Lung (tissue), 12 donors: Measurements from ENCODE around the gene PWWP2B. TPM values are rescaled to one million over a fixed set of nuclear protein-coding genes. Genes with fewer than 3 reads are reported as not detected.

ENCODE experiments used
- ATAC-seq: fragments of 200-7000 bp; cut with Tn5 transposase; one replicate; pipeline ENCODE4 v1.9.1; 2020; ENCODE audit warnings: moderate number of reproducible peaks; ENCODE audit not compliant: insufficient read depth, low FRiP score
- DNase-seq, 3 donors: peaks; one replicate each; pipeline ENCODE4 v3.0.0-alpha.2; 2013 to 2017
- H3K27ac ChIP-seq, 2 donors: one replicate each; pipeline ENCODE4 v1.5.1; 2013; ENCODE audit warnings: mild to moderate bottlenecking in 2 of 2, moderate library complexity in 2 of 2, control low read depth in 1 of 2, inconsistent platforms in 1 of 2, low read depth in 1 of 2, low read length in 1 of 2
- H3K27me3 ChIP-seq, 3 donors: one replicate each; pipeline ENCODE4 v1.5.1; 2013; ENCODE audit warnings: low read length in 2 of 3; ENCODE audit not compliant: control insufficient read depth in 3 of 3, insufficient read depth in 3 of 3
- H3K36me3 ChIP-seq, 4 donors: one replicate each; pipeline ENCODE4 v1.5.1; 2013; ENCODE audit warnings: low read length in 4 of 4, mild to moderate bottlenecking in 1 of 4, moderate library complexity in 1 of 4; ENCODE audit not compliant: control insufficient read depth in 4 of 4, insufficient read depth in 4 of 4
- H3K4me1 ChIP-seq, 5 donors: one replicate each; pipeline ENCODE4 v1.5.1; 2013; ENCODE audit warnings: low read length in 5 of 5, mild to moderate bottlenecking in 2 of 5, moderate library complexity in 1 of 5; ENCODE audit not compliant: control insufficient read depth in 5 of 5, insufficient read depth in 5 of 5
- H3K4me3 ChIP-seq: one replicate; pipeline ENCODE4 v1.5.1; 2013; ENCODE audit warnings: mild to moderate bottlenecking, control low read depth, moderate library complexity
- H3K9ac ChIP-seq, 2 donors: one replicate each; pipeline ENCODE4 v1.5.1; 2013; ENCODE audit warnings: low read length in 2 of 2, control low read depth in 1 of 2; ENCODE audit not compliant: insufficient read depth in 1 of 2
- H3K9me3 ChIP-seq, 4 donors: one replicate each; pipeline ENCODE4 v1.5.1; 2013; ENCODE audit warnings: low read length in 3 of 4, mild to moderate bottlenecking in 1 of 4, moderate library complexity in 1 of 4; ENCODE audit not compliant: control insufficient read depth in 4 of 4, insufficient read depth in 3 of 4
- WGBS, 2 donors: extraction: QIAGEN DNeasy Blood & Tissue Kit; methylation state at CpG; one replicate each; pipeline ENCODE4 v1.1.7; 2013; 5-methylcytosine and 5-hydroxymethylcytosine counted together
- polyA plus RNA-seq, 2 donors: library from polyadenylated mRNA; stranded (reverse); fragments of 200-250 nt; gene quantifications; one replicate each; pipeline ENCODE4 v1.2.1, GENCODE V29; 2013
- total RNA-seq, 2 donors: library from RNA; depleted of rRNA in 1 of 2; stranded (reverse); fragments of >200 nt in 1 of 2; gene quantifications; one replicate each; pipeline ENCODE4 v1.2.1, GENCODE V29; 2014 to 2021
- TF ChIP-seq, protein P1 (sequence below): IDR thresholded peaks from 2 replicates; pipeline ENCODE4 v1.5.1; 2012; ENCODE audit warnings: mild to moderate bottlenecking; ENCODE audit errors: control extremely low read depth, extremely low read depth
- donor health status: control.
- donor health status: control.
- donor health status: Bipolar disorder and iron deficiency.
- donor health status: healthy.
- donor health status: DM: yes; HTN: yes; CAD: no.

PWWP2B gene
- total and polyA plus RNA-seq, 4 donors: 20.1 to 33.4 (median 21.1) TPM

DNA sequence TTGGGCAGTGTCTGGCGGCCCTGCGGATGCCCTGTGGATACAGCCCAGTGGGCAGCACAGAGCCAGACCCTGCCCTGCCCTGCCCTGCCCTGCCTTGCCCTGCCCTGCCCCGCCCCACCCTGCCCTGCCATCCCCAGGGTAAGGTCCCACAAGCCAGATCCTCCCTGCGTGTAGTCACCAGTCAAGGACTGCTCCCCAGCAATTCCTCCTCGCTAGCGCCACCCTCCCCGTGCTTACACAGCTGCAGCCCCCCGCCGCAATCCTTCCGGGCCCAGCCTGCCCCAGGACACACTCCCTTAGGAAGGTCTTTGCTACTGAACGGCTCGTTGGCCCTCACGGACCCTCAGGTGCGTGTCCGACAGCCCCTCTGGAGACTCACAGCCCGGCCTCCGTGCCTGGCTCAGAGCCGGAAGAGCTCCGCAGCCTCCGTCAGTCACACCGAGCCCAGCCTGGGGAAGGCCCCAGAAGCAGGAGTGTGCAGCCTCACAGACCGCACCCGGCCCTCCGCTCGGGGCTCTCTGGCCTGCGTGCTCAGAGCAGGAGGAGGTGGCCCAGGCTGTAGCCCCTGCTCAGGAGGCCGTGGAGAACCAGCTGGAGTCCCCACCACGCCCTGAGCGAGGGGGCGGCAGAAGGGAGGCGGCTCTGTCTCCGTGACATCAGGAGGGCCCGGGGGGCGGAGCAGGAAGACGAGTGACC is 68.3 kb downstream of the PWWP2B start:
- Histone ChIP-seq H3K27me3 (no peaks in the 10 kb centered on the region), H3K27ac (peak overlapping the region; percentile 55 to 83), H3K9me3 (no peaks in the 10 kb centered on the region), H3K4me1 (peaks cover 0 to 36% (median 18%) of the 10 kb centered on the region in 5 donors), H3K36me3 (no peaks in the 10 kb centered on the region), H3K9ac (no peak overlapping the region), H3K4me3 (no peak overlapping the region)
- ATAC-seq (no peak), DNase-seq (no peak)
- 91 to 94% methylated on average over 35 of the region's 35 CpGs for WGBS, 2 donors
- TF ChIP-seq, protein P1, sequence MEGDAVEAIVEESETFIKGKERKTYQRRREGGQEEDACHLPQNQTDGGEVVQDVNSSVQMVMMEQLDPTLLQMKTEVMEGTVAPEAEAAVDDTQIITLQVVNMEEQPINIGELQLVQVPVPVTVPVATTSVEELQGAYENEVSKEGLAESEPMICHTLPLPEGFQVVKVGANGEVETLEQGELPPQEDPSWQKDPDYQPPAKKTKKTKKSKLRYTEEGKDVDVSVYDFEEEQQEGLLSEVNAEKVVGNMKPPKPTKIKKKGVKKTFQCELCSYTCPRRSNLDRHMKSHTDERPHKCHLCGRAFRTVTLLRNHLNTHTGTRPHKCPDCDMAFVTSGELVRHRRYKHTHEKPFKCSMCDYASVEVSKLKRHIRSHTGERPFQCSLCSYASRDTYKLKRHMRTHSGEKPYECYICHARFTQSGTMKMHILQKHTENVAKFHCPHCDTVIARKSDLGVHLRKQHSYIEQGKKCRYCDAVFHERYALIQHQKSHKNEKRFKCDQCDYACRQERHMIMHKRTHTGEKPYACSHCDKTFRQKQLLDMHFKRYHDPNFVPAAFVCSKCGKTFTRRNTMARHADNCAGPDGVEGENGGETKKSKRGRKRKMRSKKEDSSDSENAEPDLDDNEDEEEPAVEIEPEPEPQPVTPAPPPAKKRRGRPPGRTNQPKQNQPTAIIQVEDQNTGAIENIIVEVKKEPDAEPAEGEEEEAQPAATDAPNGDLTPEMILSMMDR: no peak

DNA sequence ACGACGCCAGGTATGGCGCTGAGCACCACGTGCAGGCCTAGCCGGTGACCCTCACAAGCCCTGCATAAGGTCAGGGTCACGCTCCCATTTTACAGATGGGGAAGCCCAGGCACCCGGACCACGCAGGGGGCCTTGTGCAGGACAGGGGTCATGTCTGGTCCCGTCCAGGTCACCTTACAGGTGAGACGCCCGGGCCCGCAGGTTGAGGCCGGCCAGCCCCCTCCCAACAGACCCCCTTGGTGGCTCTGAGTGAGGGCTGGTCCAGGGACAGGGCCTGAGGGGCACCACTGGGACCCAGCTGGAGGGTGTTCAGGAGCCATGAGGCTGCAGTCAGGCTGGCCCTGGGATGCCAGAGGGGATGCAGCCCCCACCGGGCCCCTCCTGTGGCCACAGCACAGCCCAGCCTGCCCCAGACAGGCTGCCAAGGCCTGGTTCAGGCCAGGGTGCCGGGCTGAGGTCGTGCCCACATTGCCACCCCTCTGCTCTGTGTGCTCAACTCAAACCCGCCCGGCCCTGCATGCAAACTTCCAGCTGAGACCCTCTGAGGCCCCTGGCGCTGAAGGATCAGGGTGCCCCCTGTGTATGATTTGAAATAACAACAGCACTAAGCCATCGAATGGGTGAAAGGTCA is 69.0 kb downstream of the PWWP2B start:
- Histone ChIP-seq H3K9me3 (no peaks in the 10 kb centered on the region), H3K27ac (peak overlapping the region in 1 of 2 donors; percentile 49), H3K4me1 (peaks cover 0 to 42% (median 18%) of the 10 kb centered on the region in 5 donors), H3K4me3 (no peak overlapping the region), H3K36me3 (no peaks in the 10 kb centered on the region), H3K27me3 (no peaks in the 10 kb centered on the region), H3K9ac (no peak overlapping the region)
- WGBS, 2 donors: 91 to 95% methylated on average over 20 of the region's 20 CpGs
- DNase-seq (no peak), ATAC-seq (no peak)
- TF ChIP-seq, protein P1: no peak

DNA sequence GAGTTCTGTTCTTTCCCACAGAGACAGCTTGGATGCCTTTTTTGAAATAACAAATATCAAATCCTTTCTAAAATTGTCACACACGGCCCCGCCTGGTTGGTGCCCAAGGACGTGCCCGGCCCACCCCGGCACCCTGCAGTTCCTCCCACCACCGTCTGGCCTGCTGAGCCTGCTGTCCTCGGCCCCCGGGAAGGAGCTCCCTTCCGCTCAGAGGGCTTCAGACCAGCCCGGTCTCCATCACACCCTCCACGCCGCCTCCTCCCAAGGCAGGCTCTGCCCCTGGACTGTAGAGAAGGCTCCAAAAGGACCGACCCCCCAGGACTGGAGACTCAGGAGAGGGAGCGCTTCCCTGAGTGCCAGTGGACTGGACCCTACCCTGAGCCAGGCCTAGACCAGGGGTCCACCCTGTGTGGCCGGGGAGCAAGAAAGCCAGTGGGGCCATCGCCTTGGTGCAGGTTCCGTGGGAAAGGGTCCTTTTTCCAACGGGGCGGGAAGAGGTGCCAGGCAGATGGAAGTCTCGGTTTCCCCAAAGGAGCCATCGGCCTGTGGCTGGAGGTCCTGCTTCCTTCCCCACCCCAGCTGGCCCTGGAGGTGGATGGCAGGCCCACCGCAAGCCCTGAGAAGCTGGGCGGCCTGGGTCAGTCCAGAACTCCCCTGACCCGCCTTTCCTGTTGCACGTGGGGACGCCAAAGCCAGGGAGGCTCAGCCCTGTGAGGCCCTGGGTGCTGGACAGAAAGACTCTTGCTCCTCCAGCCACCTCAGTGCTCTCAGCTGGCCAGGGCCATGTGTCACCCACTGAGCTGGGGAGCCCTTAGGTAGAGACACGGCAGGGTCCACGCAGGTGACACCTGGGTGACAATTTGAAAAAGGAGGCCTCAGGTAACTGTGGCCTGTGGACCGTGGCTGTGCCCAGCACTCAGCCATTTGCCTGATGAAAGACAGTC is 69.8 kb downstream of the PWWP2B start:
- Histone ChIP-seq H3K9ac (no peak overlapping the region), H3K9me3 (peaks cover 0 to 2% (median 0%) of the 10 kb centered on the region in 4 donors), H3K4me3 (no peak overlapping the region), H3K27me3 (no peaks in the 10 kb centered on the region), H3K36me3 (no peaks in the 10 kb centered on the region), H3K27ac (peak overlapping the region in 1 of 2 donors; percentile 57), H3K4me1 (peaks cover 0 to 42% (median 13%) of the 10 kb centered on the region in 5 donors)
- DNase-seq (no peak), ATAC-seq (no peak)
- WGBS, 2 donors: 90 to 94% methylated on average over 29 of the region's 29 CpGs
- TF ChIP-seq, protein P1: no peak

Other genes with a start within 250 kb of the PWWP2B start
- 1 to 10 TPM; 1.1 to 1.5 TPM for gene DPYSL4, start 210.3 kb upstream of the PWWP2B start, total RNA-seq
- 1 to 10 TPM in 1 of 2 donors, under 1 TPM in 1; 0.33 to 1.5 TPM for gene DPYSL4, start 210.3 kb upstream of the PWWP2B start, polyA plus RNA-seq
- gene STK32C, start 89.2 kb upstream of the PWWP2B start, total RNA-seq: 10 to 100 TPM in 1 of 2 donors, 1 to 10 TPM in 1; 5.1 to 22.0 TPM
- gene STK32C, start 89.2 kb upstream of the PWWP2B start, polyA plus RNA-seq: 10 to 100 TPM; 15.7 to 16.9 TPM
- 10 to 100 TPM; 16.1 to 25.5 TPM for gene LRRC27, start 65.0 kb upstream of the PWWP2B start, total RNA-seq
- gene LRRC27, start 65.0 kb upstream of the PWWP2B start, polyA plus RNA-seq: 10 to 100 TPM in 1 of 2 donors, 1 to 10 TPM in 1; 5.8 to 18.3 TPM
- gene INPP5A, start 140.6 kb downstream of the PWWP2B start, total RNA-seq: 10 to 100 TPM; 37.0 to 39.9 TPM
- 10 to 100 TPM; 12.4 to 19.3 TPM for gene INPP5A, start 140.6 kb downstream of the PWWP2B start, polyA plus RNA-seq